ENCODE measurements around the gene PRSS23.
"Not testable (repeated sequence)": the region's sequence is repeated elsewhere in the genome, so short reads cannot be mapped to it uniquely, and the experiment has no call there.

Gene PRSS23, protein sequence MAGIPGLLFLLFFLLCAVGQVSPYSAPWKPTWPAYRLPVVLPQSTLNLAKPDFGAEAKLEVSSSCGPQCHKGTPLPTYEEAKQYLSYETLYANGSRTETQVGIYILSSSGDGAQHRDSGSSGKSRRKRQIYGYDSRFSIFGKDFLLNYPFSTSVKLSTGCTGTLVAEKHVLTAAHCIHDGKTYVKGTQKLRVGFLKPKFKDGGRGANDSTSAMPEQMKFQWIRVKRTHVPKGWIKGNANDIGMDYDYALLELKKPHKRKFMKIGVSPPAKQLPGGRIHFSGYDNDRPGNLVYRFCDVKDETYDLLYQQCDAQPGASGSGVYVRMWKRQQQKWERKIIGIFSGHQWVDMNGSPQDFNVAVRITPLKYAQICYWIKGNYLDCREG

DNA sequence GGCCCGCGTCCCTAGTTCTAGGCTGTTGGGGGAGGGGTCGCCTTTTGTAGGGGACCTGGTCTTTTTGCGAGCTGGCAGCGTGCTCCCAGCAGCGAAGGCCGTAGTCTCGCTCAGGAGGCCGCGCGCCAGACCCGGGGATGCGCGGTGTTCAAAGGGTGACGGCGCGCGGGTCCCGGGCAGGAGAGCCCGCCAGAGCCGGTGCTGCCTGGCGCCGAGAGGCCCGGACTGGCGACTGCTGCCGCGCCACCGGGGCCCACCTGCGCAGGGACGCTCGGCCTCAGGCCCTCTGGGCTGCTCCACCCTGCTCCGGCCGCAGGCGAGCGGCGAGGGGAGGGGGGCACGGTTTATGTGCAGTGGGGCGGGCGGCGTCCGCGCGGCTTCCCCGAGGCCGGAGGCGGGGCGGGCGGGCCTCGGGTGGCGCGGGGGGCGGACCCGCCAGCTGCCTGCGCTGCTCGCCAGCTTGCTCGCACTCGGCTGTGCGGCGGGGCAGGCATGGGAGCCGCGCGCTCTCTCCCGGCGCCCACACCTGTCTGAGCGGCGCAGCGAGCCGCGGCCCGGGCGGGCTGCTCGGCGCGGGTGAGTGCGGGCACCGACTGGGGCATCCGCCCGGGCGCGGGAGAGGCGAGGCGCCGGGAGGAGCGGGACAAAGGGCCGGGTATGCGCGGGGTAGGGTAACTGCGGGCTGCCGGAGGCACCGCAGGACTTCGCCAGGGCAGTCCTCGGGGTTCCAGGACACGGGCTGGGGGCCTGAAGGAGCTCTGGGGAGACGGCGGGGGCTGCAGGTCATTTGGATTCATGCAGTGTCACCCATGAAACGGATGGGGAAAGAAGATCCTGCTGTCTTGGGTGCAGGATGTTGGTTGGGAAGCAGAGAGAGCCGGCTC lies at the start of gene PRSS23:
Gene PRSS23 (plus strand): TSS at position 467 of the 884 bp plus-strand sequence. CDS start 7,102 bp downstream, outside the sequence.
- peak; percentile 29 for DNase-seq

DNA sequence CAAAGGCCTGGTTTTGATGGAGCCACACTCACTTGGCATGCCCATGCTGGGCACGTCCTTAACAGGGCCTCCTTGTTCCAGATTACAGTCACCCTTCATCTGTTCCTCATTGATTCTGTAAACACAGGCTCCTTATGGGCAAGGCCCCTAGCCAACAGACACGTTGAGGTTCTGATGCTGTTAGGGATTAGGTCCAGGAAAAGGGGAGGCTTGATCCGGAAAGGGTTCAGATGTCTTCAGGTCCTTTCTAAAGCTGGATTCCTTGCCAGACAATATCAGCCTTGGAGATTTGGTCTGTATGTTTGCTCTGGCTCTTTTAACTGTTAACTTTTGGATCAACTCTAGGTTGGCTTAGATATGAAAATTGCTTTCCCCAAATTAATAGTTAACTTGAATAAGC lies 46.9 kb upstream of the PRSS23 start:
- DNase-seq = no peak

DNA sequence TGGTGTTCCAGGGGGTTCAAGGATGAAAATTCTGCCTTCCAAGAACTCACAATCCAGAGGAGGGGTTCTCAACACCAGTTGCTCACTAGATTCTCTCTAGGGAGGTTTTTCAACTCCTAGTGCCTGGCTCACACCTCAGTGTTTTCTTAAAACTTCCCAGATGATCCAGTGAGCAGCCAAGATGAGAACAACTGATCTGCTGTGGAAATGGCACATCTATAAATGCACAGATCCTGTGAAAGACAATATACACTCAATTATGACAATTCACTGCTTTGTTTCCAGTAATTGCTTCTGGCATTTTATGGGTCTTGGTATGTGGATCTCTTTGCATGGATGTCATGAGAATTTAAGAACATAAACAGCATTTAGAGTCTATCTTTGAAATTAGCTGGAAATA lies 45.2 kb upstream of the PRSS23 start:
- DNase-seq = no peak

DNA sequence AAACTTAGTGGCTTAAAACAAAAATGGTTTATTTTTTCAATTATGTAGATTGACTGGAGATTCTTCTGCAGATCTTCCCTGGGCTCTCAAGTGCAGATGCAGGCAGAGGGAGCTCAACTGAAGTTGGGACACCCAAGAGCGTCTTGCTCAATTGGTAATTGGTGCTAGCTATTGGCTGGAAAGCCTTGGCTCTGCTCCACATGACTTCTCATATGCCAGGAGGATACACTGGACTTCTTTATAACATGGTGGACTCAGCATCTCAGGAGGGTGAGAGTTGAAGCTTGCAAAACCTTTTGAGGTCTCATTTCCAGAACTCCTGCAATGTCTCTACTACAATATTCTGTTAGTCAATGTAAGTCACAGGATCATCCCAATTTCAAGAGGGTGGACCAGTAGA lies 42.2 kb upstream of the PRSS23 start:
- DNase-seq = no peak

DNA sequence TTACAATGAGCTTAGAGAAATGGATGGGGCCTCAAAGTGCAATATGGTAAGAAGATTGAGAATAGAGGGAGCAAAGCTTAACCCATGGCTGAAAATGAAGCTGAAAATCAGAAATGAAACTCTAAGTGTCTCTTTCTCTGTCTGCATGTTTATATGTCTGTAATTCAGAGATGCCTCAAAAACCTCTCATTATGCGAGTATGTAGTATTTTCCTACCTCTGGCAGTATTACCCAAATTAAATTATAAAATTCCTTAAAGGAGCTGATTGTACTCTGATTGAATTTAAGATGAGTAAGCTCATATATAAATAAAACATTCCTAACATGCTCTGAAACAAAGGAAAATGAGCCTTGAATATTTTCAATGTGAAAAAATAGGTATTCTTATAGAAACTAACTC lies 39.8 kb upstream of the PRSS23 start:
- DNase-seq = no peak

DNA sequence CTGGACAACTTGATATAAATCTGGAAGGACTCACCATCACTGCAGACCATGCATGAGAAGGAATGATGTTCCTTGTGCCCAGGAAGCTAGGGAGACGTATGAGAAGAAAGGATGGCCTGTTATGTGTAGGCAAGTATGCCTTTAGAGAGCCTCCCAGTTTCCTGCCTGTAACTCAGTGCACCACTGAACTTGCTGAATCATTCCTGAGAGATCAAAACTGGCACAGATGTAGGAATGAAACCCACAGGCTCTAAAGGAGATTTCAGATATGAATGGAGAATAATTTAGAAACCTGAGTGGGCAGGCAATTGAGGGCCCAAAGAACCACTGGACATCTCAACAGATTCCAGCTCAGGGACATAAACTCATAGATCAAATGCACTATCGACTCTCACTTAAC lies 38.4 kb upstream of the PRSS23 start:
- DNase-seq = no peak

DNA sequence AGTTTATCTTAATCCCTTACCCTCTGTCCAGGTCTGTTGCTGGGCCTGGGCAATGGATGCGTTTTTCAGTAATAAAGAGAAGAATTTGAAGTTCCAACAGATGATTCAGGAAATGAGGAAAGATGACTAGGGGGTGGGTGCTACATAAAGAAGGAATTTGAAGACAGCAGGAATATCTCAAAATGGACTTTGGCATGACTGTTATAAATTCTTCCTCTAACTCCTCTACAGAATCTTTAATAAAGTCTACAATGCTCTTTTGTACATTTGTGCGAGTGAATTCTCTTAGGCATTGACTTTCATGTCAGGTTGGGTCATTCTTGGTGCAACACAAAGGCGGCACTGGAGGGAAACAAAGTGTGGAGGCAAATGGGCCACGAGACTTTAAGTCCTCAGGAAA lies 35.1 kb upstream of the PRSS23 start:
- DNase-seq = no peak

DNA sequence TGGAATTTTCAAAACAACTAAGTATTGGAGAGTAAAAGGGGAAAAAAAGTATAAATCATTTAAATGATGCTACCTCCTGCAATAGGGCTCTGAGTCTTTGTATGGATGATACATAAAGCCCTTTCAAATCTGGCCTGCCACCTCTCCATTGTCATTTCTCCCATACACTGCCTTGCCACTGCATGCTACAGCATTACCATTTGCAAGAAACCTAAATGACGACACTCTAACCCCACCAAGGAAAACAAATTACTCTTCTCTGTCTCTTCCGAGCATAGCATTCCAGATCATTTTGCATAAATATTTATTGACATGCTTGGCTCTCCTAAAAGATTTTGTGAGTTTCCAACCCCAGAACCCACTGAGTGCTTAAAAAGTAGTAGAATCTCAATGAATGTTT lies 34.5 kb upstream of the PRSS23 start:
- no peak for DNase-seq

DNA sequence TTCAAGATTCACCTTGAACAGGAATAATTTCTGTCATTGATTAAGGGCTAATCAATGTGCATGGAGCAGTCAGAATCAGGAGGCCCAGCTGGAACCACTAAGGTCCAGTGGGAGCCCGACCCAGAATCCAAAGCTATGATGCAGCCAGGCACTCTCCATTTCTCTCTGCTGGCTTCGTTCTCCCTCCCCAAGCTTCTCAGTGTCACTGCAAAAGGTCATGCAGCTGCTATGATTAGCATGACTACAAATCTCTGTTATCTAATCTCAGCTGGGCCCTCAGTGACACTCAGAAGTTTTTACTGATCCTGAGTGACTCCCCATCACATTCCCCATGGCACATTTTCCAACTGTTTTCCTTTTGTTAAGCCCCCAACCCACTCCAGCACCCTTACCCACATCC lies 31.1 kb upstream of the PRSS23 start:
- no peak for DNase-seq

DNA sequence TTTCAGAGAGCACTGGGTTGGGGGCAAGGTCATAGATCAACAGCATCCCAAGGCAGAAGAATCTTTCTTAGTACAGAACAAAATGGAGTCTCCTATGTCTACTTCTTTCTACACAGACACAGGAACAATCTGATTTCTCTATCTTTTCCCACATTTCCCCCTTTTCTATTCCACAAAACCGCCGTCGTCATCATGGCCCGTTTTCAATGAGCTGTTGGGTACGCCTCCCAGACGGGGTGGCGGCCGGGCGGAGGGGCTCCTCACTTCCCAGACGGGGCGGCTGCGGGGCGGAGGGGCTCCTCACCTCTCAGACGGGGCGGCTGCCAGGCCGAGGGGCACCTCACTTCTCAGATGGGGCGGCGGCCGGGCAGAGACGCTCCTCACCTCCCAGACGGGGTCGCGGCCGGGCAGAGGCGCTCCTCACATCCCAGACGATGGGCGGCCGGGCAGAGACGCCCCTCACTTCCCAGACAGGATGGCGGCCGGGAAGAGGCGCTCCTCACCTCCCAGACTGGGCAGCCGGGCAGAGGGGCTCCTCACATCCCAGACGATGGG lies 29.8 kb upstream of the PRSS23 start:
- not testable (repeated sequence) for DNase-seq

DNA sequence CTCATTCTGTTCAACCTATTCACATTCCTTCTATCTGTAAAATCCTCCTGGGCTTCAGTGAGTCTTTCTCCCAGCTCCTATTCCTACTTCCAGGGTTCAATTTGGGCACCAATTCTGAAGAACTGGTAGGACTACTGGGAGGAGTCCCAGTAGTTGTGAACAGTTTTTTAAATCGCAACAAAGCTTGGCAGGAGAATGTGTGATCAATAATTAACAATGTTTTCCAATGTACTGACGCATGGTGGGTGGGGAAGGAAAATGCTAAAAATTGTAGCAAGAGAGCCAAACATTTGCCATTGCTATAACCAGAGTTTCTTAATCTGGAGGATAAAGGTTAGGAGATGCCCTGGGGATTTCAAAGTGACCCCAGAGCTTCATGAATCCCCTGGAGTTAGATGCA lies 27.3 kb upstream of the PRSS23 start:
- DNase-seq = no peak

DNA sequence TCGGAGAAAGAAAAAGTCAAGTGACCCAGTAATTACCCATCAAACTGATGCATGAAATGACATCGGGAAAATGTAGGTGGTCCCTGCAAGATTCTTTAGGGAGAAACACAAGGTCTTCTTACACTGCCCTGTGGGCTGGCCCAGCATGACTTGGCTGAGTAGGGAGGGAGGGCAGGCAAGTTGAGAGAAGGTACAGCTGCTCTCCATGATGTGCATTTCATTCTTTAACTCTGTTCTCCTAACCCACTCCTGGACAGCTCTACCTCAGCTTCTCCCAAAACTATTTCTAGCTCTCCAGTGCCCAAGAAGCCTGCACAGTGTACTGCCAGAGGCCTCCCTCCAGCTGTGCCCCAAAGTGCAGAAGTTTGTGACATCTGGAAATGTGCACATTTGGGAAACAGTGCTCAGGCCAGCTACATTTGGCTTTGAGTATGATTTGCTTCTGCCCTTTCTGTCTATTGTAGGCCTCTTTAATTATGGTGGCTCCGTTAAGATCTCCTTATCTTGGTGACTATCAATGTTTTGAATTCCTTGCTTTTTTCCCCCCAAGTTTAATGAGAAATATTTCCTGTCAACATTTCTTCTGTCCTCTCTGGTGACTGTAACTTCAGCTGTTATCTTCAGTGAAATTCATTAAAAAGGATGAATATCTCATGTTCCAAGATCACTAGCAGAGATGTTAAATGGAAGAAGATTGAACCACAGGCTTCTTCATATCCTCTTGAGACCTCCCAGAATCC lies 26.7 kb upstream of the PRSS23 start:
- DNase-seq = no peak

DNA sequence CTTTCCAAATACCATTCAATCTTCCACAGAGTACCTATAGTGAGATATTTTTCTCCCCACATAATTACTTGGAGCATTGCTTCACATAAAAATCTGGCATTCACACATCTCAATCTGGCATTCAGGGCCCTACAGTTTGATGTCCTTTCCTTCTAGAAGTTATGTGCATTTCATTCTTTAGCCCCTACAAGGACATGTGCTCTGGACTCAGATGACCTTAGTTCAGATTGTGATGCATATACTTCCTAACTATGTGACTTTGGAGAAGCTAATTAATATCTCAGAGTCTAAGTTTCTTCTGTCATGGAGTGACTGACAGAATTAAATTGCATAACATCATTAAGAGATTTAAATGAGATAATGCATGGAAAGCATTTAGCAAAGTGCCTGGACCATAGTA lies 25.9 kb upstream of the PRSS23 start:
- no peak for DNase-seq

DNA sequence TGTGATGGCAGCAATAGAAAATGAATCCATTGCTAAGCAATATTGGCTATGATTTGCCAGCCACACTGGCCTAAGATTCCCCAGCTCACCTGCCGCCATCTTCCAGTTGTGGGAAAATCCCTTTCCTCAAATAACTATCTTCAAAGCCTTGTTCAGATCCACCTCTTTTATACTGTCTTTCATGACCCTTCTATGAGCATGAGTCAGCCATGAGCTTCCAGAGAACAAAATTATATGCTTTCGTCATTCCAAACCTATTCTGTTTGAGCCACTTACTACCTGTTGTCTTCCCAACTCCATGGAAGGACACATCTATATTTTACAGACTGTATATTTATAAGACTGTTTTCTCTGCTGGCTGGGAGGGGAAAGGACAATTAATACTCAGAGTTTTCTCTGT lies 25.0 kb upstream of the PRSS23 start:
- no peak for DNase-seq

DNA sequence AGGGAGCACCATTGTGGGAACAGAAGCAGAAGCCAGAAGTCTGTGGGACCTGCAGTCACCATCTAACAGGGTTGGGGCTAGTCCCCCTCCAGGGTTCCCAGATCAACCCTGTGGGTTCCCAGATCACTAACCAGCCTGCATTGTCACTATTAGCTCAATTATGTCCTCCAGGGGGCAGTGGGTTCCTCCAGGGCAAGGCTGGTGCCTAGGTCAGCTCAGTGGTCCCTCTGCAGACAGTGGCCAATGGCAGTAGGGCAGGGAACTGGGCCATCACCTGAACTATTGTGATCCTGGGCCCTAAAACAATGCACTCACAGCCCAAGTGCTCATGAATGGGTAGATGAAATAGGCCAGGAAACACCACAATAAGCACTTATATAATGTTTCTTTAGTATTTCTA lies 18.8 kb upstream of the PRSS23 start:
- DNase-seq = no peak

DNA sequence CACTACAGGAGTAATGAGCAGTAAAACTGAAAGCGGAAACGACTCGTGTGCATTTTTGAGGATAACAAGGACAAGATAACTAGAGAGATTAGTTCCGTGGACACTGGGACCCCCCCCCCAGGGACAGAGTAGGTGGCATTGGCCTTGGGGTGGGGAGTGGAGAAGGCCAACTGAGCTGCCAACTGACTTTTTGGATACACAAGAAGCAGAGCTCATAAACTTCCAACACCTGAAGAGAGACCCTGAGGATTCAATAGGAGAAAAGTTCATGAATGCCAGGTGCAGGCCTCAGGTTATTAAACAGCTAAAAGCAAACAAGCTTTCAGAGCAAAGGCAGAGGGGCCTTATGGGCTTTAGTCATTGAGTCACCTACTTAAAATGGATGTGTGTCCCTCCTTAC lies 17.6 kb upstream of the PRSS23 start:
- DNase-seq = no peak

DNA sequence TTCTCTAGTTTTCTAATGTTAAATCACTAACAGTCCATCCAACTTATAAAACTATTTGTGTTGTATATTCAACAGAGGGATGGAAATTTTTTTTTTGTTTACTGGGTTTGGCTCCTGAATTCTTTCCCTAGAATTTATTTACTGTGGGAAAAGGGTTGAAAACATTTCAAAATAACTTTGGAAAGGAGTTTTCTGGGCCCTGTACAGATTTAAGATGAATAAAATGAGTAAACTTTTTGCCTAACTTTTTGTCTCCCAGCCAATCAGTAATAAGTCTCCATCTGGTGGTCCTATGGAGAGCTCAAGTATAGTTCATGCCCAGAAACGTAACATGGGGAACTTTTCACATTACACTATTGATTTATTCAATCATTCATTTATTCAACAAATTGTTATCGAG lies 16.7 kb upstream of the PRSS23 start:
- DNase-seq = no peak

DNA sequence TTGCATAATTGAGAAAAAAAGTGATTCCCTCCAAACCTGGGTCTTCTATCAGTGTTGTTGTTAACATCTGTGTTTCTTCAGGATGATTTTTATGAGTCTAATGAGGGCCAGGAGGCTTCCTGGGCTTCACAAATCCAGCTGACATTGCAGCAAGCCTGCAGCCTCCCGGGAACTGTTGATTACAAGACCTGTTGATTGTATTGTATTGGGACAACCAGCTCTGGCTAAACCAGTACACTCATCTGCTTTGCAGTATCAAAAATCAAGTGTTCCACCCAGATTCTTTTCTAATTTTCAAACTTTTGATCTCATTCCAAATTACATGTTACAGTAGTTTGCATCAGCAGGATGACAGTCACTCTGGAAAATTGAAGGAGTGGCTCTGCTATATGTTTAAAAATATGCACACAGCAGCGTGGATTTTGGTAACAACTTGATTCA lies 16.1 kb upstream of the PRSS23 start:
- no peak for DNase-seq

DNA sequence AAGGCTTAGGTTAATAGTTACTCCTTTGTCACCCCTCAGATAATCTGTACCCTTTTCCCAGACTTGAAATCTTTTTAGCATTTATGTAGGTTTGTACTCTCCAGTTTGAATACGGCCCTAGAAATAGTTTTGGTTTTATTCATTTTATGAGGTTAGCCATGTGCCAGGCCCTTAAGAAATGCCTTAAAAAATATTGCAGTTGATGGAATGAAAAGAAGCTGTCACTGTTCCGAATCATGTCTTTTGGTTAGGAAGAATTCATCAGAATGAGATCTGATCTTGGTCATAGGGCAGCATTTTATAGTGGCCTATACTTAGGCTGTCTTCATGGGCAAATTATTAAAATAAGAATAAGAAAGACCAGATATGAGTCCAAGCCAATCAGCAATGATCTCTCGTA lies 14.8 kb upstream of the PRSS23 start:
- DNase-seq = no peak

DNA sequence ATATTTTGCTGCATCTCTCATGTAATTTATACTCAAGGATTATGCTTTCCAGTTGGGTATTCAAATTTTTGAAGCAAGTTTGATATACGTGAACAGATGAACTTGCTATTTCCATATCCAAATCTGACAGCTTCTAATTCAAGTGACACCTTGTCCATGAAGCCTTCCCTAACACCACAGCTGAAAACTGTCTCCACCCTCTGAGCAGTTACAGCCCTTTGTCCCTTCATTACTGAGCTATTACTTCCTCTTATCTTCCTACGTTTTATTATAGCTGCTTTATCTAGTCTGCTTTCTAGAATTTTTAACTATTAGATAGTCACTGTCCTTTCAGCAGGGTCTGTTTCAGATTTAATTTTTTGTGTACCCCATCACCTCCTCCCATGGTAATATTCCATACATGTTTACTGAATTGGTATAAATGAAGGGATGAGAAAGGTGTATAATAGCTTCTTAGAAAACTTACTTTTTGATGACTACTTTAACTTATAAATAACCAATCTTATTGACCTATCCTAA lies 13.3 kb upstream of the PRSS23 start:
- no peak for DNase-seq

DNA sequence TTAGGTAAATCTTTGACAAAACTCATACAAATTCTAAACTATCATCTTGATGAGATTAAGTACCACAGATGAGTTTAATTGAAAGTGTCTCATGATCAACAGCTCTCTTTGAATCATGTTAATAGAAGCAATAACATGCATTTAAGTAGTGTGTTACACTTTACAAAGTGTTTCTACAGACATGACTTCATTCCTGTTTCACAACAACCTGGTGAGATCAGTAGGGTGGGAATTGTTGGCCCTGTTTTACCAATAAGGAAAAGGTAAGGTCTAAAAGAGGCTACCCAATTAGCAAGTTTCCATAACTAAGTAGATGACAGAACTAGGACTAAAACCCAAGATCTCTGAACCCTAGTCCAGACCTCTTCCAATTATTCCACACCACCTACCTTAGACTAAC lies 12.7 kb upstream of the PRSS23 start:
- DNase-seq = no peak

DNA sequence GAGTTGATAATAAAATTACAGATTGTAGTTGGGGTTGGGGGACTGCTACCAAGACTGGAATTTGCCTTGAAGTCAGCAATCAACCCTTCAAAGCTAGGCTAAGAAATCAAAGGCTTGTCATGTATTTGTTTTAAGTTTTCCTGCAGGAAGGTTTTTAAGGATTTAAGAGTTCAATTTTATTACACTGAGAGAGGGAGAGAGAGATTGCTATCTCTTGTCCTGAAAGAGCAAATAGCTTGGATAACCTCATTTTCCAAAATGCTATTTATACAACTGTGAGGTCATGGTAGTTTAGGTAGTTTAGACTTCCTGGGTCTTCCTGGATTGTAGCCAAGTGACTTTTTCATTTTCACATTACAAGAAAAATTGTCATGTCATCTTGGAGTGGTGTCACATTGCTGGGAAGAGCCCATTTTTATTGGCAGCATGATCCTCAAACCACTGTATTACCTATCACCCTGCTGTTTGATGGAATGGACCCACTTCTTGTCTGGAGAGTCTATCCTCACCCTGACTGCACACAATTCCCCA lies 10.1 kb upstream of the PRSS23 start:
- DNase-seq = no peak
